ENCODE results near the gene TSPAN31.
A peak's percentile ranks its signal among the peaks of the same experiment; 100 is the strongest.

DNA sequence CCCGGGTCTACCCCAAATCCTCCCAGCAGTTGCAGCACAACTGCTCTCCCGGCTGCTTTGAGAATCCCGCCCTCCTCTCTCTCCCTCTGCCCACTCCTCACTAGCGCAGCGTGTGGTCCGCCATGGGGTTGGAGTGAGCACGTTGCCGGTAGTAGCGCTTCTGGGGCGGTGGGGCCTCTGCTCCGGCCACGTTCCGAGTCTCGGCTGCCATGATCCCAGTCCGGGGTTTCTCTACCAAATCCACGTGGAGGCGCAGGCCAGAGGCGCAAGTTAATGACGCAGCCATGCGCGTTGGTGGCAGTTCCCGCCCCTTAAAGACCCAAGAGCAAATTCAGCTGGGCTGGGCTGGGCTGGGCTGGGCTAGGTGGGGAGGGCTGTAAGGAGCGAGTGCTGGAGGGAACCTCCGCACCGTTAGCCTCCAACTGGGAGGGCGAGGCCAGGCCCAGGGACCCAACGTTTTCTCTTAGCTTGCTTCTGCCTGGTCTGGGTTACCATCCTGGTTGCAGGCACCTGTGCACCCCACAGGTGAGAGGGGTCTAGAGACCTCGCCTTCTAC, 27.1 kb downstream of the TSPAN31 start, which contains the start of gene METTL1:
- TF ChIP-seq CTCF (tag by site-specific recombination; IDR thresholded peaks at IDR 0.05) (peak; percentile 66; the same call in 1 of the 2 replicates), ZNF677 (tag by site-specific recombination; IDR thresholded peaks at IDR 0.05) (no peak)
